ENCODE measurements around the gene IGF1.
"Not testable (repeated sequence)": the region's sequence is repeated elsewhere in the genome, so short reads cannot be mapped to it uniquely, and the experiment has no call there.

IGF1 gene

GRCh38 chr12:102376181-102376747 is 104.1 kb downstream of the IGF1 start:
- DNase-seq: no peak

- DNase-seq: no peak
Measured at GRCh38 chr12:102374190-102374589, 106.2 kb downstream of the IGF1 start.

GRCh38 chr12:102372087-102372486 is 108.3 kb downstream of the IGF1 start:
- no peak for DNase-seq

GRCh38 chr12:102371165-102371564 is 109.2 kb downstream of the IGF1 start:
- no peak for DNase-seq

GRCh38 chr12:102369876-102370275 is 110.5 kb downstream of the IGF1 start:
- DNase-seq: no peak

GRCh38 chr12:102365365-102365764 is 115.0 kb downstream of the IGF1 start:
- no peak for DNase-seq

- no peak for DNase-seq
Measured at GRCh38 chr12:102364709-102365108, 115.7 kb downstream of the IGF1 start.

GRCh38 chr12:102356690-102357089 is 123.7 kb downstream of the IGF1 start:
- DNase-seq: no peak

GRCh38 chr12:102354281-102354680 is 126.1 kb downstream of the IGF1 start:
- not testable (repeated sequence) for DNase-seq

- no peak for DNase-seq
Measured at GRCh38 chr12:102351322-102351721, 129.0 kb downstream of the IGF1 start.

GRCh38 chr12:102350070-102350469 is 130.3 kb downstream of the IGF1 start:
- DNase-seq: no peak

- DNase-seq: no peak
Measured at GRCh38 chr12:102349079-102349478, 131.3 kb downstream of the IGF1 start.

GRCh38 chr12:102347811-102348210 is 132.6 kb downstream of the IGF1 start:
- no peak for DNase-seq
